Upper lobe of left lung (tissue), 6 donors: ENCODE data around the gene DTNA. TPM values are rescaled to one million over a fixed set of nuclear protein-coding genes. Genes with fewer than 3 reads are reported as not detected.

Experiments
- ATAC-seq, 2 donors: fragments of 200-7000 bp; cut with Tn5 transposase; one replicate each; pipeline ENCODE4 v1.9.1; 2022; ENCODE audit warnings: mild to moderate bottlenecking in 2 of 2, moderate library complexity in 2 of 2; ENCODE audit not compliant: low FRiP score in 2 of 2
- DNase-seq, 2 donors: peaks; one replicate each; pipeline ENCODE4 v3.0.0-alpha.2; 2019 to 2020
- H3K27ac ChIP-seq, 4 donors: fragments of 200-600 bp; sonication (generic); one replicate each; pipeline ENCODE4 v1.5.1; 2016 to 2019
- H3K27me3 ChIP-seq, 4 donors: fragments of 200-600 bp; sonication (generic); one replicate each; pipeline ENCODE4 v1.5.1; 2017 to 2019
- H3K36me3 ChIP-seq, 4 donors: fragments of 200-600 bp; sonication (generic); one replicate each; pipeline ENCODE4 v1.5.1; 2016 to 2019
- H3K4me1 ChIP-seq, 4 donors: fragments of 200-600 bp; sonication (generic); one replicate each; pipeline ENCODE4 v1.5.1; 2018 to 2019
- H3K4me3 ChIP-seq, 4 donors: fragments of 200-600 bp; sonication (generic); one replicate each; pipeline ENCODE4 v1.5.1; 2017 to 2019; ENCODE audit warnings: mild to moderate bottlenecking in 2 of 4, moderate library complexity in 1 of 4
- H3K9me3 ChIP-seq, 4 donors: fragments of 200-600 bp; sonication (generic); one replicate each; pipeline ENCODE4 v1.5.1; 2018 to 2019
- CTCF ChIP-seq, 6 experiments: fragments of 450-650 bp in 4 of 6; fragments of 200-600 bp in 2 of 6; sonication (generic) in 2 of 6; IDR thresholded peaks; one replicate each; pipeline ENCODE4 v1.5.1; 2016 to 2019; ENCODE audit warnings: antibody characterized with exemption in 6 of 6
- EP300 ChIP-seq, 4 donors: sonication (generic); formaldehyde crosslinking; IDR thresholded peaks; one replicate each; pipeline ENCODE4 v1.5.1; 2017; ENCODE audit warnings: antibody characterized with exemption in 4 of 4, control low read depth in 2 of 4
- POLR2A ChIP-seq, 4 donors: fragments of 450-650 bp; IDR thresholded peaks; one replicate each; pipeline ENCODE4 v1.5.1; 2016 to 2017; ENCODE audit warnings: antibody characterized with exemption in 4 of 4, mild to moderate bottlenecking in 2 of 4
- POLR2AphosphoS5 ChIP-seq, 2 donors: sonication (generic); formaldehyde crosslinking; IDR thresholded peaks; one replicate each; pipeline ENCODE4 v1.5.1; 2017; ENCODE audit warnings: antibody characterized with exemption in 2 of 2
- WGBS, 2 donors: methylation state at CpG; one replicate each; pipeline ENCODE4 v1.1.5; 2017 to 2018; 5-methylcytosine and 5-hydroxymethylcytosine counted together
- total RNA-seq, 6 donors: library from RNA; depleted of rRNA in 4 of 6; stranded (reverse); fragments of >200 nt in 4 of 6; gene quantifications; one replicate each; pipeline versions ENCODE4 v1.1.0 to v1.2.1, GENCODE V29; 2016 to 2021
- donor health status: DM: no; HTN: no; CAD: no; lungs with moderate emphysema.
- donor health status: DM: no; HTN: yes; CAD: no; lungs with severe emphysema.

The DTNA gene
- total RNA-seq, 6 donors from 2014 or later = 7.2 to 25.1 (median 16.7) TPM

DNA sequence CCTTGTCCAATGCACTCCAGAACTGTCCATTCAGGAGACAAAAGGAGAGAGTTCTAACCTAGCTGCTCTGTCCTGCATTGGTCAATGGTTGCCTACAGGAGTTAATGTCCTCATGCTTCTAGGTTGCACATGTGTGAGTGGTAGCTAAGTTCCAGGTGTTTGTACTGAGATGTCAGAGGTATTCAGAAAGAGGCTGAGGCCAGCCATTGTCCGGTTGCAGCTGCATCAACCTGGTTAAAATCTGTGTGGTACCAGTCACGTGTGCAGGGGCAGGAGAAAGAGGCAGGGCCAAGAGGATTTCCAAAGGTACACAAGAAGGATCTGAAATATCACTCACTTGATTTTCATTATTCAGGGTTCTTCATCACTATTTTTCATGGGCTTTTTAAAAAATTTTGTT, 70.8 kb downstream of the DTNA start:
- 84 to 85% methylated on average over 2 of the region's 2 CpGs for WGBS, 2 donors
- no peaks in the 10 kb centered on the region for H3K36me3 ChIP-seq
- DNase-seq (no peak), ATAC-seq (no peak)
- no peak for TF ChIP-seq CTCF (IDR thresholded peaks at IDR 0.05)
- TF ChIP-seq POLR2AphosphoS5 (IDR thresholded peaks at IDR 0.05) = no peak
- TF ChIP-seq EP300 (IDR thresholded peaks at IDR 0.05) = no peak
- no peak for TF ChIP-seq POLR2A (IDR thresholded peaks at IDR 0.05)
- no peaks in the 10 kb centered on the region for H3K4me1 ChIP-seq
- H3K27ac ChIP-seq = no peak overlapping the region
- no peaks in the 10 kb centered on the region for H3K9me3 ChIP-seq
- H3K27me3 ChIP-seq = no peaks in the 10 kb centered on the region
- H3K4me3 ChIP-seq = no peak overlapping the region

DNA sequence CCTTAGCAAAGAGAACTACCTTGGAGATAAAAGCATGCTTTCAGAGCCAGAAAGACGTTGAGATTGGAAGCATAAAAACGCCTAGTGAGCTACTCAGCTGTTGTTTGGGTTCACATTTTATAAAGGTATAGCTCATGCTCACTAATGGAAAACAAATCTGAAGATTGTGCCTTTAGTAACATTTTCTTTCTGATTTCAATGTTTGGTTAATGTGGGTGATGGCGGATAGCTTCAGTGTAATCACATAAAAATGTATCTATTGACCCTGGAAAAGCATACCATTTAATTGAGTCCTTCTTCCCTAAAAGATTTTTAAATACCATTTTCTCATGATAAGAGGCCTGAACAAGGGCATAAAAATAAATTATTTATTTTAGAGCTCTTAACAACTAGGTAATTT, 73.4 kb downstream of the DTNA start:
- no peaks in the 10 kb centered on the region for H3K36me3 ChIP-seq
- H3K9me3 ChIP-seq = no peaks in the 10 kb centered on the region
- H3K27me3 ChIP-seq = no peaks in the 10 kb centered on the region
- H3K4me1 ChIP-seq = no peaks in the 10 kb centered on the region
- no peak for ATAC-seq
- H3K4me3 ChIP-seq = no peak overlapping the region
- no peak overlapping the region for H3K27ac ChIP-seq
- DNase-seq = no peak
- WGBS, 2 donors = 54 to 56% methylated on average over 3 of the region's 3 CpGs
- no peak for TF ChIP-seq EP300 (IDR thresholded peaks at IDR 0.05)
- TF ChIP-seq POLR2AphosphoS5 (IDR thresholded peaks at IDR 0.05) = no peak
- TF ChIP-seq POLR2A (IDR thresholded peaks at IDR 0.05) = no peak
- TF ChIP-seq CTCF (IDR thresholded peaks at IDR 0.05) = no peak

- no peak overlapping the region for H3K27ac ChIP-seq
- H3K4me3 ChIP-seq = no peak overlapping the region
- no peaks in the 10 kb centered on the region for H3K4me1 ChIP-seq
- 76% methylated on average over 6 of the region's 6 CpGs for WGBS, 2 donors
- TF ChIP-seq EP300 (IDR thresholded peaks at IDR 0.05) (no peak), POLR2A (IDR thresholded peaks at IDR 0.05) (no peak), POLR2AphosphoS5 (IDR thresholded peaks at IDR 0.05) (no peak), CTCF (IDR thresholded peaks at IDR 0.05) (no peak)
- ATAC-seq = no peak
- H3K27me3 ChIP-seq = no peaks in the 10 kb centered on the region
- DNase-seq = no peak
- H3K9me3 ChIP-seq = no peaks in the 10 kb centered on the region
- H3K36me3 ChIP-seq = no peaks in the 10 kb centered on the region
These were observed 76.2 kb downstream of the DTNA start for GRCh38 chr18:34786162-34786741.

GRCh38 chr18:34787931-34788532, 77.9 kb downstream of the DTNA start:
- Histone ChIP-seq H3K9me3 (no peaks in the 10 kb centered on the region), H3K27me3 (no peaks in the 10 kb centered on the region), H3K27ac (no peak overlapping the region), H3K4me1 (no peaks in the 10 kb centered on the region), H3K4me3 (no peak overlapping the region), H3K36me3 (no peaks in the 10 kb centered on the region)
- peak; percentile 74 to 84 for ATAC-seq
- peak in 1 of 2 donors; percentile 25 for DNase-seq
- TF ChIP-seq POLR2AphosphoS5 (IDR thresholded peaks at IDR 0.05) = no peak
- TF ChIP-seq CTCF (IDR thresholded peaks at IDR 0.05) = peak; percentile 34 to 77 (median 66)
- TF ChIP-seq POLR2A (IDR thresholded peaks at IDR 0.05) = no peak
- WGBS, 2 donors = 11 to 13% methylated on average over 7 of the region's 7 CpGs
